NCI-H446 treated with DMSO at 0.1 percent for 48 hours (cell line): ENCODE measurements around the gene CLEC7A.

Experiments
- DNase-seq: peaks from one replicate; lab custom pipeline; 2025; lab: John Stamatoyannopoulos, UW

CLEC7A gene

DNA sequence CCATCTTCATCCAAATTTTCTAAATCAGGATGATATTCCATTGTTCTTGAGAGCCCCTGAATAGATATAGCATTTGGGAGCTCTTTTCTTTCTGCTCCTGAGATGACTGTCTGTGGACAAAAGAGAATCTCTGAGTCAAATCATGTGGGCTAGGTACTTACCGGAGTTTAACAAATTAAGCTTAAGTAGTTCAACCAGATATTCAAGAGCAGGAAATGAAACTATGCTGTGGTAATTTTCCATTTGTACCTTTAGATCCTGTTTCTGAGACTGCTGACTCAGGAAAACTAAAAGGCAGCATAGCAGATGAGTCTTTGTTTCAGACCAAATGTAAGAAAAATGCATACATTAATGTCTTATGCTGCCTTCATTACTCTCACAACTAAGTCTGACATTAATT is at the start of gene CLEC7A:
Gene CLEC7A (minus strand): TSS at position 158 of the 400 bp plus-strand sequence. CDS start 117 bp downstream, at position 41.
- no peak for DNase-seq

DNA sequence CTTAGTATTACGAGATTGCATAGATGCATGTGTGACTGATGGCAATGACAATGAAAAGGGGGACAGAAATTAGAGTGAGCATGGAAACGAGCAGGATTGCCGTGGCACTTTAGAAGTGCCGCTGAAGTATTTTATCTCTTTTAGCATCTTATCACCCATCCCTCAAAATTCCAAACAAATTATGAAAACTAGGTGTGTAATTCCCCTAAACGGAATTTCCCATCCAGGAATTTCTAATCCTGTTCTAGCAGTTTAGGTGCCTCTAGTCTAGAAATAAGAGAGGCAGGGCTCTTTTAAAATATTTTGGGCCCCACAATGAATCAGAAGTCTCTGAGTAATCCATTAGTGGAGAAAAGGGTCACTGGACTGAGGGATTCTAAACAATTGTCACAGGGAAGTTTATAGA is 49.8 kb upstream of the CLEC7A start:
- DNase-seq, result no peak

DNA sequence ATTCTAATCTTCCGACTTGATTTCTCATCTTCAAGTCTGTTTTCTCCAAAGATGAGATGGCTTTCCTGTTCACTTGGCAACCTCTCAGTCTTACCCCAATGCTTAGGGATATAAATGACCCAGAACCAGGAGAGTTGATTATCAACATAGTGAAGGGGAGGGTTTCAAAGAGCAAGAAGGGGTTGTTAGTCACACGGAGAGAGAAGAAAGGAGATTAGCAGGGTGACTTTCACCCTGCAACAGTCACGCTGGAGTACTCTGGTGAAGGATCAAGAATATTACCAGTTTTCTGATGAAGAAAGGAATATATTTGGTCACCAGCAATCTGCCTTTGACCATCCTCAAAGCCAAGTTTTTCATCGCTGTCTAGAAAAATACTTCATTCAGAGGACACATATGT is 48.8 kb upstream of the CLEC7A start, which contains the start of gene TMEM52B:
Gene TMEM52B (plus strand): TSS at position 212 of the 400 bp plus-strand sequence. CDS start 543 bp downstream, outside the sequence.
- no peak for DNase-seq

DNA sequence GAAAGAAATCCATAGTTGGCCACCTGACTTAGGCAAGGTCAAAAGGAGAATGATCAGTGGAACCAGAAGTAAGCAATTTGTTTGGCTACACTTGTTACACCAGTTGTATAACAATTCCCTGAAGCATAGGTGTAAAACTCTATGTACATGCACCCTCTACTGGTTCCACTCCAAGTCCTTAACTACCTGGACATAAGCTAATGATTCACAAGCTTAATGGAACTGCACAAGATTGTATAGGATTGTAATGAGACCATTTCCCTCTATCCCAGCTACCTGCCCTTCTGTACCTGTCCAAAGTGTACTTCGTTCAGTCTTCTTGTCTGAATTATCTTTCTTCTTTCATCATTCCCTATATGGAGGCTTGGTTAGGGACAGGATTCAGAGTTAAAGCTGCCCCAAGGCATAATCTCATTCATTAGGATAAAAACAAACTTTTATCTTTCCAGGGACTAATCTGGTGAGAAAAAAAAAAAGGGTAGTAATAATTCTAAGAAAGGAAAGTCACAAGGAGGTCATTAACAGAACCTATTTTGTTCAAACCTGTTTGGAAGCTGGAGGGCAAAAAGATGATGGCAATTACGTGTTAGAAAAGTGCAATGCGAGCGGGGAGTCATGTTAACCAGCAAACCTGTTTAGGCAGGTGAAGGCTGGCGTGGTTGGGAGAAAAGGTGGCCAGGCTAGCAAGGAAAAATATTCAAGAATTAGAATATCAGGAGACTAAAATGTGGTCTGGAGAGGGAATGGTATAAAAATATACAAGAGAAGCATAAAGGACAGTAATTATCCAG is 46.0 kb upstream of the CLEC7A start:
- DNase-seq, result no peak

DNA sequence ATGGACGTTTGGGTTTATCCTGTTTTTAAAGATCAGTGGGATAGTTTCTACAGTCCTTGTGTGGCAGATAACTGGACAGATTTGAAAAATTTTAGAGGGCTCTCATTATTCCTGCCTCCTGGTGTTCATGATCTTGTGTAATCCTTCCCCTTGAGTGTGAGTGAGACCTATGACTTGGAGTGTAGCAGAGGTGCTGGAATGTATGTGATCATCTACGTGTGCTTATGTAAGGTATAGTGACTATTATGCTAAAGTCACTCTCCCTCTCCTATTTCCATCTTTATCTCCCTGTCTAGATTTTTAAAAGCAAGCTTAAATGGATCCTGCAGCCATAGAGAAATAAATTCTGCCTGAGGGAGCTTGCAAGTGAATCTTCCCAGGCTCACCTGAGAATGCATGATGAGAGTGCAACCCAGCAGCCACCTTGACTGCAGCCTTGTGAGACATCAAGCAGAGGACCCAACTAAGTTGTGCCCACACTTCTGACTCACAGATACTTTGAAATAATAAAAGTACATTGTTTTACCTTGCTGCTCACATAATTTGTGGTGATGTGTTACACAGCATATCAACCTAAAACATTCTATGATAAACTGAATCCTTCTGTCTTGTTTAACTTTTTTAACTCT is 45.1 kb upstream of the CLEC7A start:
- DNase-seq, result no peak

DNA sequence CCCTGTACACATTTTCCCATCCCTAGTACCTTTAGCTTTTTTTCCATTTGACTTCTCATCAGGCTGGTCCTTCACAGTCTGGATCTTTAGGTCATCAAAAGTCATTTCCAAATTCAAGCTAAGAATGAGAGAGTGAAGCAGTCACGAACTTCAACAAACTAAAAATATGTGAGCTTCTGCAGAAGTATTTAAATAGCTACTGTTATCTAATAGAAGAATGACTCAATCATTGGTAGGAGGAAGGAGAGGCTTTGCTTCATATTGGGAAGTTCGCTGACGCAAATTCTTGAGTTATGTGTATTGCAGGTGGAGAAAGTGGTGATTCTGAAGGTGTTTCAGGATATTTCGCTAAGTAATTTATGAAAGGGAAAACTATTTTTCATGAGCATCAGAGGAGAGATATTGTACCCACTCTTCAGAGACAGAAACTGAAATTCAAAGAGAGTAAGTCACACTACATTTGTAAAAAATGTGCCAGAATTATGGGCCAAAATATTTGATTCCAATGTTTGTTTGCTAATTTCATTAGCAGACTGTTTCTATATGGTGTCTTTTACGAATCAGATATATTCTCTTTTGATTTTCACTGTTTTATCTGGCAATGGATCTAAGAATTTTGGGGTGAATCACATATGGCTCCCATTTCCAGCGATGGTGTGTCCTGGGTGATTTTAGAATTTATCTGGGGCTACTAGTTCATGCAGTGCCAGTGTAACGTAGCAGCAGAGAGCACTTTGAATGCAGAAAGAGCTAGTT is 42.2 kb upstream of the CLEC7A start, which contains the start of gene OLR1:
Gene OLR1 (minus strand): TSS at position 160 of the 756 bp plus-strand sequence. CDS start 55 bp downstream, at position 105.
- DNase-seq, result no peak

DNA sequence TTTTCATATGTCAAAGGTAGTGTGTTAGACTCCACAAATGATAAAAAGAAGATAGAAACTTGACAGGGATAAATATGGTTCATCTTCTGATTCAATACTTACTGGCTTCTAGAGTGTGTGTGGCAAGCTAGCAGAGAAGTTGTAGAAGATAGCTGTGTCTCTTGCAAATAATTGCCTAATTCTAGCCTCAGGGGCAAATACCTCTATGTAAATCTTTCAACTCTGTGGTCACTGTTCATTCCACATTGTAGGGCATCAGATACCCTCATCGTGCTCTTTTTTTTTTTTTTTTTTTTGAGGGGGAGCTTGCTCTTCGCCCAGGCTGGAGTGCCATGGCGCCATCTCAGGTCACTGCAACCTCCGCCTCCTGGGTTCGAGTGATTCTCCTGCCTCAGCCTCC is 40.2 kb upstream of the CLEC7A start:
- no peak for DNase-seq

GRCh38 chr12:10169104-10169503 is 39.1 kb upstream of the CLEC7A start:
- no peak for DNase-seq

DNA sequence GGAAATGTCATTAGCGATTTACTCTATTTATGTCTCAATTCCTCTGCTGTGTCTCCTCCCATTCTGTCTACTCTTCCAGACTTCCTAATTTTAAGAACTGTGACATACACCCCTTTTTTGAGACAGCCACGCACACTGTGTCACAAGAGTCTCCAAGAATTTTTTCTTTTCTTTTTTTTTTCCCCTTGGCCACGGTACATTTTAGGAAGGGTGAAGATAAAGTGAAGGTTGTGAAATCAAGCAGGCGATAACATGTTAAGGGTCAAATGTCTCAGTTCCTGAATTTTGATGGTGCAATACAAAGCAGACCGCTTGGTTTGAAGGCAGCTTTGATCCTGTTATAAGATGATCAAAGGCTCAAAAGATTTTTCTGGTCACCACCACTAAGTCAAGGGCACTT is 37.6 kb upstream of the CLEC7A start:
- DNase-seq, result no peak

DNA sequence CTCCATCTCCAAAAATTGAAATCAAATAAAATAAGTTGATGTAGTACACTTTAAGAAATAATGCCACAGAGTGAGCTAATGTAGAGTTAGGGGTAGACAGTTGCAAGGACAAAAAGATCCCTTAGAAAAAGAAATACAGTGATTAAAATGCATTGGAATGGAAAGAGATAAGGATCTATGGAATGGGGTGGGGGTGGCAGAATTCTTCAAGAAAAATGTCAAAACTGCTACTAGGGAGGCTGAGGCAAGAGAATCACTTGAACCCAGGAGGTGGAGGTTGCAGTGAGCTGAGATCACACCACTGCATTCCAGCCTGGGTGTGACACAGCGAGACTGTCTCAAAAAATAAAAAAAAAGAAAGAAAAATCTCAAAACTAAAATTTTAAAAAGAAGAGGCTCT is 35.4 kb upstream of the CLEC7A start:
- no peak for DNase-seq

- no peak for DNase-seq
Measured at GRCh38 chr12:10163084-10163483, 33.1 kb upstream of the CLEC7A start.

GRCh38 chr12:10160617-10161385 is 30.8 kb upstream of the CLEC7A start:
- no peak for DNase-seq

DNA sequence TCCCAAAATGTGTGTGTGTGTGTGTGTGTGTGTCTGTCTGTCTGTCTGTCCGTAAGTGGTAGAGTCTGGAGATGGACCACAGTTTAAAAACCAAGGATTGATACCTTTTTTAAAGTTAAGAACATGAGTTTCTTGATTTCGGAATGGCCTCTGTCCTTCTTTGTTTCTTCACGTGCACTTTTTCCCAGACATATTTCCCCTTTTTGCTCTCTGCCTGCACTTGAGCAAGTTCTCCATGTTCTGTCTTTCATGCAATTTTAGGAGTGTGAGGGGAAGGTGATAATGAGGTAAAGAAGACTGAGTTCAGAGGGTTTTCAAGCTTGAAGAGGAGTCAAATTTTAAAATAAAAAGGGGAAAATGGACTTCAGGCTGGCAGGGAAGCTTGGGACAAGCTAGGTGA is 29.3 kb upstream of the CLEC7A start:
- DNase-seq, result no peak

GRCh38 chr12:10158406-10158805 is 28.4 kb upstream of the CLEC7A start:
- DNase-seq, result no peak

- no peak for DNase-seq
Measured at GRCh38 chr12:10155966-10156365, 26.0 kb upstream of the CLEC7A start.

- DNase-seq, result no peak
Measured at GRCh38 chr12:10154145-10154496, 24.1 kb upstream of the CLEC7A start.

GRCh38 chr12:10153271-10154144 is 23.5 kb upstream of the CLEC7A start:
- no peak for DNase-seq

GRCh38 chr12:10151621-10152020 is 21.6 kb upstream of the CLEC7A start:
- no peak for DNase-seq

DNA sequence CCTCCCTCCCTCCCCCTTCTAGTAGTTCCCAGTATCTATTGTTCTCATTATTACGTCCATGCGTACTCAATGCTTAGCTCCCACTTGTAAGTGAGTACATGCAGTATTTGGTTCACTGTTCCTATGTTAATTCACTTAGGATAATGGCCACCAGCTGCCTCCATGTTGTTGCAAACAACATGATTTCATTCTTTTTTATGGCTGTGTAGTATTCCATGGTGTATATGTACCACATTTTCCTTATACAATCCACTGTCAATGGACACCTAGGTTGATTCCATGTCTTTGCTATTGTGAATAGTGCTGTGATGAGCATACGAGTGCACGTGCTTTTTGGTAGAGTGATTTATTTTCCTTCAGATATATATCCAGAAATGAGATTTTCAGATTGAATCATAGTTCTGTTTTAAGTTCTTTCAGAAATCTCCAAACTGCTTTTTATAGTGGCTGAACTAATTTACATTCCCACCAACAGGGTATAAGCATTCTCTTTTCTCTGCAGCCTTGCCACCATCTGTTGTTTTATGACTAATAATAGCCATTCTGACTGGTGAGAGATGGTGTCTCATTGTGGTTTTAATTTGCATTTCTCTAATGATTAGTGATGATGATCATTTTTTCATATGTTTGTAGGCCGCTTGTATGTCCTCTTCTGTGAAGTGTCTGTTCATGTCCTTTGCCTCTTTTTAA is 17.9 kb upstream of the CLEC7A start:
- DNase-seq, result no peak

DNA sequence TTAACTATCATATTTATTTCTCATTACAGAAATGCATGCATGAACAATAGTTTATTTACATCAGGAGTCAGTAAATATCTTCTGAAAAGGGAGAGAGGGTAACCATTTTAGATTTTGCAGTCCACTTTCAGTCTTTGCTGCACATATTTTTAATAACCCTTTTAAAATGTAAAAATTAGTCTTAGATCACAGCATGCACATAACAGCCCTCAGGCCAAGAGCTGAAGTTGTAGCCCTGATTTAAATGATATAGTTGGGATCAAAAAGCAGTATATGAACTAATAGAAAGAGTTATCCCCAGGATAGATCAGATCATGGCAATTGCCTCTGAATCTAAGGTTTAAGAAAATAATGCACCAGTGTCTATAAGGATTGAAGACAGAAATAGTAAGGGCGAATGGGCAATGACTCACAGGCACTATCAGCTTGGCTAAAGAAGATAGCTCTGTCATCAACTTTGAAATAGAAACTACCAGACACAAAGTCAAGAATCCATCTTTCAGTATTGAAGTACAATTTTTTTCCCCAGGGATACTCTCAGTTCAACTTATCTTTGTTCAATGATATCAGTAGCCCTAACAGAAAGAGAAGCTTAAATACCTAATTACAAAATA is 13.1 kb upstream of the CLEC7A start:
- DNase-seq, result no peak
